Measurements from ENCODE around the gene THSD7A.

GRCh38 chr7:11335947-11336346 is 496.1 kb downstream of the THSD7A start:
- TF ChIP-seq POLR2AphosphoS5 (IDR thresholded peaks at IDR 0.05; ENCODE audit: low read depth, low read length) (no peak), POLR2A (IDR thresholded peaks at IDR 0.05; ENCODE audit: low read depth, low read length) (no peak), TAF1 (IDR thresholded peaks at IDR 0.05; ENCODE audit: borderline replicate concordance, low read depth, low read length) (no peak)

All from GM12892 (cell line).